HepG2 (cell line): ENCODE results near the gene NEMF. TPM values are rescaled to one million over a fixed set of nuclear protein-coding genes. Genes with fewer than 3 reads are reported as not detected.

Source experiments
- AHR ChIP-seq: IDR thresholded peaks from 2 replicates; pipeline ENCODE4 v1.6.1; 2018; ENCODE audit warnings: missing genetic modification reagents, missing compliant biosample characterization
- CEBPG ChIP-seq: IDR thresholded peaks from 2 replicates; pipeline ENCODE4 v1.6.1; 2016
- DNMT1 ChIP-seq: sonication (generic); formaldehyde crosslinking; IDR thresholded peaks from 2 replicates; pipeline ENCODE4 v1.5.1; 2020; ENCODE audit warnings: mild to moderate bottlenecking, missing genetic modification reagents
- MED1 ChIP-seq: sonication (generic); formaldehyde crosslinking; IDR thresholded peaks from 2 replicates; pipeline ENCODE4 v1.4.0; 2020; ENCODE audit warnings: missing genetic modification reagents
- RARG ChIP-seq: sonication (generic); formaldehyde crosslinking; IDR thresholded peaks from 2 replicates; pipeline ENCODE4 v1.4.0; 2020; ENCODE audit warnings: low read depth, mild to moderate bottlenecking, missing genetic modification reagents
- RBFOX2 ChIP-seq: fragments of 200-400 bp; formaldehyde crosslinking; IDR thresholded peaks from 2 replicates; pipeline ENCODE4 v1.6.1; 2017; ENCODE audit warnings: low read depth, mild to moderate bottlenecking, low read length
- RBM39 ChIP-seq: fragments of 200-400 bp; formaldehyde crosslinking; IDR thresholded peaks from one replicate; pipeline ENCODE4 v1.6.1; 2018; ENCODE audit warnings: antibody characterized with exemption, mild to moderate bottlenecking, low read depth, low read length; ENCODE audit not compliant: poor library complexity, severe bottlenecking
- RFXAP ChIP-seq: sonication (generic); formaldehyde crosslinking; IDR thresholded peaks from 2 replicates; pipeline ENCODE4 v1.4.0; 2020; ENCODE audit warnings: missing genetic modification reagents, borderline replicate concordance
- RXRA ChIP-seq: sonication (generic); formaldehyde crosslinking; IDR thresholded peaks from 2 replicates; pipeline ENCODE4 v1.5.1; 2020; ENCODE audit warnings: missing genetic modification reagents
- TCF7 ChIP-seq: sonication (generic); IDR thresholded peaks from 2 replicates; pipeline ENCODE4 v1.6.1; 2016; ENCODE audit warnings: antibody characterized with exemption, low read depth
- TEAD2 ChIP-seq: sonication (generic); formaldehyde crosslinking; IDR thresholded peaks from 2 replicates; pipeline ENCODE4 v1.9.0; 2021; ENCODE audit warnings: missing genetic modification reagents
- TOPORS ChIP-seq: sonication (generic); formaldehyde crosslinking; IDR thresholded peaks from 2 replicates; pipeline ENCODE4 v1.8.0; 2023; ENCODE audit warnings: mild to moderate bottlenecking, missing genetic modification reagents
- ZNF224 ChIP-seq: sonication (generic); formaldehyde crosslinking; IDR thresholded peaks from 2 replicates; pipeline ENCODE4 v1.5.0; 2020; ENCODE audit warnings: mild to moderate bottlenecking, missing genetic modification reagents
- ZNF234 ChIP-seq: sonication (generic); formaldehyde crosslinking; conservative IDR thresholded peaks from 2 replicates; pipeline ENCODE4 v1.5.1; 2020; ENCODE audit warnings: mild to moderate bottlenecking, missing genetic modification reagents
- ZNF337 ChIP-seq: sonication (generic); formaldehyde crosslinking; IDR thresholded peaks from 2 replicates; pipeline ENCODE4 v1.5.1; 2020; ENCODE audit warnings: missing genetic modification reagents, low read depth, mild to moderate bottlenecking, borderline replicate concordance
- ZNF557 ChIP-seq: sonication (generic); formaldehyde crosslinking; IDR thresholded peaks from 2 replicates; pipeline ENCODE4 v1.4.0; 2020; ENCODE audit warnings: missing genetic modification reagents
- ZNF570 ChIP-seq: sonication (generic); formaldehyde crosslinking; IDR thresholded peaks from 2 replicates; pipeline ENCODE4 v1.4.0; 2020; ENCODE audit warnings: mild to moderate bottlenecking, missing genetic modification reagents, borderline replicate concordance
- ZNF589 ChIP-seq: sonication (generic); formaldehyde crosslinking; conservative IDR thresholded peaks from 2 replicates; pipeline ENCODE4 v1.8.0; 2022; ENCODE audit warnings: mild to moderate bottlenecking, moderate library complexity, missing genetic modification reagents
- ZNF879 ChIP-seq: sonication (generic); formaldehyde crosslinking; IDR thresholded peaks from 2 replicates; pipeline ENCODE4 v1.8.1; 2023; ENCODE audit warnings: missing genetic modification reagents
- polyA plus RNA-seq, 8 experiments: library from polyadenylated mRNA; depleted of rRNA in 3 of 8; stranded (reverse) in 7 of 8; unstranded in 1 of 8; fragments of >200 nt; fragmentation: Illumina TruSeq in 4 of 8; extraction: Trizol in 4 of 8; gene quantifications; 2 replicates each; pipeline versions ENCODE4 v1.2.1 to v1.2.3, GENCODE V29; 2011 to 2016; ENCODE audit warnings: low read depth in 4 of 8, missing spikeins in 1 of 8, mixed read lengths in 1 of 8; ENCODE audit not compliant: insufficient read depth in 1 of 8
- total RNA-seq, 5 experiments: library from RNA; depleted of rRNA; stranded (reverse); fragments of >200 nt; fragmentation: Illumina TruSeq; extraction: Trizol; gene quantifications; 2 replicates each; pipeline ENCODE4 v1.2.3, GENCODE V29; 2016; ENCODE audit warnings: low read depth in 1 of 5
- TF ChIP-seq, protein P1 (sequence below): IDR thresholded peaks from 2 replicates; pipeline ENCODE4 v1.6.1; 2016
- TF ChIP-seq, protein P2 (sequence below): sonication (generic); formaldehyde crosslinking; IDR thresholded peaks from 2 replicates; pipeline ENCODE4 v1.5.0; 2020; ENCODE audit warnings: mild to moderate bottlenecking, missing genetic modification reagents
- TF ChIP-seq, protein P3 (sequence below): sonication (generic); formaldehyde crosslinking; IDR thresholded peaks from 2 replicates; pipeline ENCODE4 v1.4.0; 2020; ENCODE audit warnings: missing genetic modification reagents

Gene NEMF
- total and polyA plus RNA-seq, 2 of the 13 experiments (the other 11 are each of a cell fraction or from before 2014, with no cell fraction given) = 21.3 to 57.9 TPM

DNA sequence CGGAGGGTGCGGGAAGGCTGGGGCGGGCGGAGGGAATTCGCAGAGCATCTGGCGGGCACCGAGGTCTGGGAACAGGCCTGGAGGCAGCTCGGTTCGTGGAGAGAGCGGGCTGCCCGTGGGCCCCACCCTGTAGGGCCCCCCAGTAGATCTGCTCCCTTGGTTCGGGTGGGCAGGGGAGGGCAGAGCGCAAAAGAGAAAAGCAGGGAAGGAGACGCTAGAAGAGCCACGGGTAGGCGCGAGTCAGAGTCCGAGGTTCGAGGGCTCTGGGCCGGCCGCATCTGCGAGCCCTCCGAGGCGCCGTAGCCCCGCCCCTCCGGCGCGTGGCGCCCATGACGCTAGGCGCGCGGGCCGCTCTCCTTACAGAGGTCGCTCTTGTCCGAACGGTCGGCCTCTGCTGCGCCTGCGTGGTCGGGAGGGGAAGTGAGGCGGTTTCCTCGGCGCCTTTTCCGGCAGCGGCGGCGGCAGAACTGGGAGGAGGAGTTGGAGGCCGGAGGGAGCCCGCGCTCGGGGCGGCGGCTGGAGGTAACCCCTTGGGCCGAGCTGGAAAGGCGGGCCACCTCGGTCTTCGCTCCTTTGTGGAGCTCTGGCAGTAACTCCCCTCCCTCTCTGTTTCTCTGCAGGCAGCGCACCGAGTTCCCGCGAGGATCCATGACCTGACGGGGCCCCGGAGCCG lies 40.2 kb upstream of the NEMF start, which contains the start of gene ARF6 (continued):
- TF ChIP-seq TOPORS (peak; percentile 73), ZNF337 (CRISPR knock-in tag) (no peak), ZNF224 (CRISPR knock-in tag) (peak; percentile 86; the same call in 1 of the 2 replicates), ZNF589 (CRISPR knock-in tag) (peak; percentile 44; the same call in 1 of the 2 replicates), RARG (CRISPR knock-in tag) (peak; percentile 94; the same call in 1 of the 2 replicates), ZNF557 (CRISPR knock-in tag) (no peak), RFXAP (CRISPR knock-in tag) (peak; percentile 23; the same call in 1 of the 2 replicates), AHR (CRISPR knock-in tag) (no peak), RXRA (peak; percentile 82), TCF7 (no peak), ZNF570 (CRISPR knock-in tag) (0 out of 2 replicates have a peak, but pooled peaks have one; percentile 61), MED1 (CRISPR knock-in tag) (peak; percentile 41; the same call in 1 of the 2 replicates), ZNF234 (CRISPR knock-in tag) (no peak), RBM39 (peak; percentile 24), DNMT1 (CRISPR knock-in tag) (peak; percentile 75; the same call in 1 of the 2 replicates), CEBPG (CRISPR knock-in tag) (no peak), ZNF879 (CRISPR knock-in tag) (no peak), RBFOX2 (peak; percentile 99), TEAD2 (CRISPR knock-in tag) (no peak; the same call in 1 of the 2 replicates)
- TF ChIP-seq, protein P1, sequence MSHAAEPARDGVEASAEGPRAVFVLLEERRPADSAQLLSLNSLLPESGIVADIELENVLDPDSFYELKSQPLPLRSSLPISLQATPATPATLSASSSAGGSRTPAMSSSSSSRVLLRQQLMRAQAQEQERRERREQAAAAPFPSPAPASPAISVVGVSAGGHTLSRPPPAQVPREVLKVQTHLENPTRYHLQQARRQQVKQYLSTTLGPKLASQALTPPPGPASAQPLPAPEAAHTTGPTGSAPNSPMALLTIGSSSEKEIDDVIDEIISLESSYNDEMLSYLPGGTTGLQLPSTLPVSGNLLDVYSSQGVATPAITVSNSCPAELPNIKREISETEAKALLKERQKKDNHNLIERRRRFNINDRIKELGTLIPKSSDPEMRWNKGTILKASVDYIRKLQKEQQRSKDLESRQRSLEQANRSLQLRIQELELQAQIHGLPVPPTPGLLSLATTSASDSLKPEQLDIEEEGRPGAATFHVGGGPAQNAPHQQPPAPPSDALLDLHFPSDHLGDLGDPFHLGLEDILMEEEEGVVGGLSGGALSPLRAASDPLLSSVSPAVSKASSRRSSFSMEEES = peak; percentile 71
- TF ChIP-seq, protein P2, sequence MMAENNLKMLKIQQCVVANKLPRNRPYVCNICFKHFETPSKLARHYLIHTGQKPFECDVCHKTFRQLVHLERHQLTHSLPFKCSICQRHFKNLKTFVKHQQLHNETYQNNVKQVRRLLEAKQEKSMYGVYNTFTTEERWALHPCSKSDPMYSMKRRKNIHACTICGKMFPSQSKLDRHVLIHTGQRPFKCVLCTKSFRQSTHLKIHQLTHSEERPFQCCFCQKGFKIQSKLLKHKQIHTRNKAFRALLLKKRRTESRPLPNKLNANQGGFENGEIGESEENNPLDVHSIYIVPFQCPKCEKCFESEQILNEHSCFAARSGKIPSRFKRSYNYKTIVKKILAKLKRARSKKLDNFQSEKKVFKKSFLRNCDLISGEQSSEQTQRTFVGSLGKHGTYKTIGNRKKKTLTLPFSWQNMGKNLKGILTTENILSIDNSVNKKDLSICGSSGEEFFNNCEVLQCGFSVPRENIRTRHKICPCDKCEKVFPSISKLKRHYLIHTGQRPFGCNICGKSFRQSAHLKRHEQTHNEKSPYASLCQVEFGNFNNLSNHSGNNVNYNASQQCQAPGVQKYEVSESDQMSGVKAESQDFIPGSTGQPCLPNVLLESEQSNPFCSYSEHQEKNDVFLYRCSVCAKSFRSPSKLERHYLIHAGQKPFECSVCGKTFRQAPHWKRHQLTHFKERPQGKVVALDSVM = no peak; the same call in 1 of the 2 replicates
- TF ChIP-seq, protein P3, sequence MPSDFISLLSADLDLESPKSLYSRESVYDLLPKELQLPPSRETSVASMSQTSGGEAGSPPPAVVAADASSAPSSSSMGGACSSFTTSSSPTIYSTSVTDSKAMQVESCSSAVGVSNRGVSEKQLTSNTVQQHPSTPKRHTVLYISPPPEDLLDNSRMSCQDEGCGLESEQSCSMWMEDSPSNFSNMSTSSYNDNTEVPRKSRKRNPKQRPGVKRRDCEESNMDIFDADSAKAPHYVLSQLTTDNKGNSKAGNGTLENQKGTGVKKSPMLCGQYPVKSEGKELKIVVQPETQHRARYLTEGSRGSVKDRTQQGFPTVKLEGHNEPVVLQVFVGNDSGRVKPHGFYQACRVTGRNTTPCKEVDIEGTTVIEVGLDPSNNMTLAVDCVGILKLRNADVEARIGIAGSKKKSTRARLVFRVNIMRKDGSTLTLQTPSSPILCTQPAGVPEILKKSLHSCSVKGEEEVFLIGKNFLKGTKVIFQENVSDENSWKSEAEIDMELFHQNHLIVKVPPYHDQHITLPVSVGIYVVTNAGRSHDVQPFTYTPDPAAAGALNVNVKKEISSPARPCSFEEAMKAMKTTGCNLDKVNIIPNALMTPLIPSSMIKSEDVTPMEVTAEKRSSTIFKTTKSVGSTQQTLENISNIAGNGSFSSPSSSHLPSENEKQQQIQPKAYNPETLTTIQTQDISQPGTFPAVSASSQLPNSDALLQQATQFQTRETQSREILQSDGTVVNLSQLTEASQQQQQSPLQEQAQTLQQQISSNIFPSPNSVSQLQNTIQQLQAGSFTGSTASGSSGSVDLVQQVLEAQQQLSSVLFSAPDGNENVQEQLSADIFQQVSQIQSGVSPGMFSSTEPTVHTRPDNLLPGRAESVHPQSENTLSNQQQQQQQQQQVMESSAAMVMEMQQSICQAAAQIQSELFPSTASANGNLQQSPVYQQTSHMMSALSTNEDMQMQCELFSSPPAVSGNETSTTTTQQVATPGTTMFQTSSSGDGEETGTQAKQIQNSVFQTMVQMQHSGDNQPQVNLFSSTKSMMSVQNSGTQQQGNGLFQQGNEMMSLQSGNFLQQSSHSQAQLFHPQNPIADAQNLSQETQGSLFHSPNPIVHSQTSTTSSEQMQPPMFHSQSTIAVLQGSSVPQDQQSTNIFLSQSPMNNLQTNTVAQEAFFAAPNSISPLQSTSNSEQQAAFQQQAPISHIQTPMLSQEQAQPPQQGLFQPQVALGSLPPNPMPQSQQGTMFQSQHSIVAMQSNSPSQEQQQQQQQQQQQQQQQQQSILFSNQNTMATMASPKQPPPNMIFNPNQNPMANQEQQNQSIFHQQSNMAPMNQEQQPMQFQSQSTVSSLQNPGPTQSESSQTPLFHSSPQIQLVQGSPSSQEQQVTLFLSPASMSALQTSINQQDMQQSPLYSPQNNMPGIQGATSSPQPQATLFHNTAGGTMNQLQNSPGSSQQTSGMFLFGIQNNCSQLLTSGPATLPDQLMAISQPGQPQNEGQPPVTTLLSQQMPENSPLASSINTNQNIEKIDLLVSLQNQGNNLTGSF (CRISPR knock-in tag) = no peak; the same call in 1 of the 2 replicates
